Naive thymus-derived CD4-positive, alpha-beta T cell (primary cell): ENCODE data around the gene UGT3A1. TPM values are rescaled to one million over a fixed set of nuclear protein-coding genes. Genes with fewer than 3 reads are reported as not detected.

ENCODE experiments used
- ATAC-seq: fragments of 150-1000 bp; cut with Tn5 transposase; 2 replicates; pipeline ENCODE4 v1.10.0; 2021; ENCODE audit warnings: mild to moderate bottlenecking, moderate library complexity
- CTCF ChIA-PET: fragments of 350-600 bp; sonication (Branson Sonifier 250); formaldehyde crosslinking; loops from one replicate; lab custom pipeline; 2021; ENCODE audit warnings: antibody characterized with exemption; lab: Charles Lee
- POLR2A ChIA-PET: fragments of 350-600 bp; sonication (Branson Sonifier 250); formaldehyde crosslinking; loops from one replicate; lab custom pipeline; 2021; ENCODE audit warnings: antibody characterized with exemption, inconsistent platforms; lab: Charles Lee
- DNase-seq, 9 donors: peaks; one replicate each; pipeline versions ENCODE4 v3.0.0 to v3.0.0-alpha.2; 2020 to 2022; ENCODE audit warnings: mixed read lengths in 1 of 9
- H3K27ac ChIP-seq: one replicate; pipeline ENCODE4 v1.7.0; 2013; ENCODE audit warnings: mild to moderate bottlenecking, low read depth, low read length, moderate library complexity
- H3K27me3 ChIP-seq, 2 donors: one replicate each; pipeline ENCODE4 v1.7.0; 2013; ENCODE audit warnings: low read length in 2 of 2, mild to moderate bottlenecking in 2 of 2, moderate library complexity in 2 of 2; ENCODE audit not compliant: control insufficient read depth in 2 of 2, insufficient read depth in 2 of 2
- H3K36me3 ChIP-seq, 3 experiments: 1 replicate in 2 of 3; 2 replicates in 1 of 3; pipeline ENCODE4 v1.7.0; 2013; ENCODE audit warnings: low read length in 3 of 3, mild to moderate bottlenecking in 3 of 3, moderate library complexity in 1 of 3; ENCODE audit not compliant: insufficient read depth in 3 of 3, control insufficient read depth in 2 of 3
- H3K4me1 ChIP-seq, 2 donors: one replicate each; pipeline ENCODE4 v1.7.0; 2013; ENCODE audit warnings: low read length in 2 of 2, mild to moderate bottlenecking in 2 of 2, moderate library complexity in 1 of 2; ENCODE audit not compliant: control insufficient read depth in 2 of 2, insufficient read depth in 2 of 2
- H3K4me3 ChIP-seq: 2 replicates; pipeline ENCODE4 v1.7.0; 2013; ENCODE audit warnings: mild to moderate bottlenecking, low read length
- H3K9me3 ChIP-seq, 3 experiments: 1 replicate in 2 of 3; 2 replicates in 1 of 3; pipeline ENCODE4 v1.7.0; 2013; ENCODE audit warnings: low read length in 3 of 3; ENCODE audit not compliant: control insufficient read depth in 2 of 3
- H3K27ac Mint-ChIP-seq, 9 donors: one replicate each; pipeline ENCODE4 v1.8.0; 2020 to 2022; ENCODE audit warnings: mixed read lengths in 9 of 9, mild to moderate bottlenecking in 8 of 9, moderate library complexity in 5 of 9, inconsistent platforms in 2 of 9
- H3K27me3 Mint-ChIP-seq, 5 donors: one replicate each; pipeline ENCODE4 v1.8.0; 2021 to 2022; ENCODE audit warnings: mixed read lengths in 5 of 5, mild to moderate bottlenecking in 1 of 5
- H3K36me3 Mint-ChIP-seq, 5 donors: one replicate each; pipeline ENCODE4 v1.8.0; 2020 to 2022; ENCODE audit warnings: mixed read lengths in 5 of 5, mild to moderate bottlenecking in 3 of 5, inconsistent platforms in 1 of 5
- H3K4me1 Mint-ChIP-seq, 7 donors: one replicate each; pipeline ENCODE4 v1.8.0; 2020 to 2022; ENCODE audit warnings: mixed read lengths in 7 of 7, mild to moderate bottlenecking in 3 of 7, inconsistent platforms in 1 of 7
- H3K4me3 Mint-ChIP-seq, 10 donors: one replicate each; pipeline ENCODE4 v1.8.0; 2020 to 2022; ENCODE audit warnings: mild to moderate bottlenecking in 10 of 10, mixed read lengths in 10 of 10, moderate library complexity in 6 of 10, inconsistent platforms in 2 of 10
- H3K9me3 Mint-ChIP-seq, 11 donors: one replicate each; pipeline ENCODE4 v1.8.0; 2020 to 2022; ENCODE audit warnings: mixed read lengths in 11 of 11, mild to moderate bottlenecking in 4 of 11, inconsistent platforms in 1 of 11, moderate library complexity in 1 of 11
- intact Hi-C, 2 donors: fragments of 100-400 bp; cut with micrococcal nuclease; formaldehyde crosslinking; loops; one replicate each; pipeline ENCODE4 v1.15.1; 2023
- polyA plus RNA-seq, 2 donors: library from polyadenylated mRNA; unstranded; fragments of 300-500 nt; fragmentation: Illumina TruSeq; gene quantifications; one replicate each; pipeline ENCODE4 v1.2.3, GENCODE V29; 2021
- total RNA-seq, 6 experiments: library from RNA in 5 of 6; stranded (reverse) in 5 of 6; gene quantifications; 1 replicate in 5 of 6; 2 replicates in 1 of 6; pipeline ENCODE4 v1.2.3 and lab custom pipeline; 2021 to 2026

Gene UGT3A1
- total and polyA plus RNA-seq, 7 experiments from 2014 or later, result not detected

DNA sequence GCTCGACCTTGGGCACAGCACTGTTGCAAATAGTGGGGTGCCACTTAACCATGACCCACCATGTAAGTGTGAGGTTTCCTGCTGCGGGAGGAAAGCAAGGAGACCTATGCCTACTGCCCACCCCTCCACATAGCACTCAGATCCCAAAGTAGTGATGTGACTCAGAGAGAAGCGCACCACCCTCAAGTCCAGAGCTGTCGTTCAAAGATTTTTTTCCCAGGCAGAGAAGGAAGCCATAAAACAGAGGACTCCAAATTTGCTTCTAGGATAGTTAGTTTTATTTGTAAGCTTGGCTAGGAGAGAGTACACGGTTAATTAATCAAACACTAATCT lies 19.3 kb downstream of the UGT3A1 start:
- Mint-ChIP-seq H3K36me3 (peaks cover 0 to 4% (median 0%) of the 10 kb centered on the region in 5 donors), H3K27ac (no peak overlapping the region), H3K4me1 (no peaks in the 10 kb centered on the region), H3K4me3 (no peak overlapping the region), H3K9me3 (peaks cover 0 to 22% (median 10%) of the 10 kb centered on the region in 11 donors), H3K27me3 (peaks cover 3 to 38% (median 14%) of the 10 kb centered on the region in 5 donors)
- Histone ChIP-seq H3K27ac (no peak overlapping the region), H3K4me1 (no peaks in the 10 kb centered on the region), H3K36me3 (no peaks in the 10 kb centered on the region), H3K4me3 (no peak overlapping the region), H3K9me3 (no peaks in the 10 kb centered on the region), H3K27me3 (no peaks in the 10 kb centered on the region)
- ATAC-seq (no peak), DNase-seq (no peak)
- intact Hi-C loops, result no loop called here
- CTCF ChIA-PET, result no interaction called here
- POLR2A ChIA-PET, result no interaction called here

DNA sequence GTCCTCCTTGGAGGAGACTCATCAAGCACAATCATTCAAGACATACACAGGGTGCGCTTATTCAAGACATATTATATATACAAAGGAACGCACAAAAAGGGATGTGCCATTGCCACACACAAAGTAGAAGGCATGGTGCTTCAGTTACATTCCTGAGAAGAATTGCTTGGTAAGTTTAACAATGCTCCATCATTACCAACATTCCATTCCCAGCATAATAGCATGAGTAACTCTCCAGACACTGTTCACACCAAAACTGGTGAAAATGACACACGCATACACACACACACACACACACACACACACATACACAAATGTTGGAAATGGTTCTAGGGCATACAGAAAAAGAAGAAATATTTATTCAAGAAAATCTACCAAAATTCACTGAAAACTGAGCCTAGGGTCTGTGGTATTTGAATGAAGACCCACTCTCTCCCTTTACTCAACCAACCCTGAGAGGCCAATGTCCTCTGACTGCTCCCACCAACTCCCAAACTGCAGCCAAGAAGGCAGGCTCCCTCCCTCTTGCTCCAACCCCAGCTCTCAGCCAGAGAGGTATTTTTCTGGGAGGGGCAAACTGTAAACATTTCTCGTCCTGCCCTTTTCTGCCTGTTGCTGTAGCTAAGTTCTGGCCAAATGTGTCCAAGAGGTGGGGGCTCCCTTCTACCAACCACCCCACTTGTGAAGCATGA lies 19.9 kb downstream of the UGT3A1 start:
- H3K4me1 ChIP-seq, result no peaks in the 10 kb centered on the region
- no peaks in the 10 kb centered on the region for H3K4me1 Mint-ChIP-seq
- H3K4me3 Mint-ChIP-seq, result no peak overlapping the region
- DNase-seq (no peak), ATAC-seq (no peak)
- H3K27ac Mint-ChIP-seq, result no peak overlapping the region
- no peaks in the 10 kb centered on the region for H3K9me3 ChIP-seq
- H3K27me3 ChIP-seq, result no peaks in the 10 kb centered on the region
- POLR2A ChIA-PET, result no interaction called here
- H3K36me3 Mint-ChIP-seq, result peaks cover 0 to 4% (median 0%) of the 10 kb centered on the region in 5 donors
- no peaks in the 10 kb centered on the region for H3K36me3 ChIP-seq
- peaks cover 6 to 38% (median 17%) of the 10 kb centered on the region in 5 donors for H3K27me3 Mint-ChIP-seq
- CTCF ChIA-PET, result no interaction called here
- no peak overlapping the region for H3K4me3 ChIP-seq
- no peak overlapping the region for H3K27ac ChIP-seq
- peaks cover 0 to 22% (median 10%) of the 10 kb centered on the region in 11 donors for H3K9me3 Mint-ChIP-seq
- intact Hi-C loops, result no loop called here

DNA sequence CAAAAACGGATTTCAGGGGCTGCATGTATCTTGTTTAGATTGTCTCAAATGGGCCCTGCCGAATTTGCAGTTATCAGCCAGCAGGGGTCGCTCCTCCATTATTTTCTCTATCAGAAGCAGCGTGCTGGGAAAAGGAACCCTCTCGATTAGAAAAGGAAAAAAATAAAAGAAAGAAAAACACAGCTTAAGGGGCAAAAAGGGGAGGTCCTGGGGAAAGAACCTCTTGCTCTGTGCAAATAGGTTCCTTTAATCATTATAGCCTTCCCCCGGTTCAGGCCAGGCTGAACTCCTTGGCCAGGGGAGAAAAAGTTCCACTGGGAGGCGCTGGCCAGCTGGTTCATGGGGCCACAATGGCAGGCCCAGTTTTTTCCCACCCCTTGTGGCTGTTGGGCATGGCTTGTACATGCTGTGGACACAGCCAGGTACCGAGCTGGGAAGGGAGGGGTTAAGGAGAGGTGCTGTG lies 27.8 kb downstream of the UGT3A1 start:
- Mint-ChIP-seq H3K27ac (no peak overlapping the region), H3K36me3 (no peaks in the 10 kb centered on the region), H3K9me3 (peaks cover 0 to 17% (median 2%) of the 10 kb centered on the region in 11 donors), H3K27me3 (peaks cover 16 to 47% (median 25%) of the 10 kb centered on the region in 5 donors), H3K4me1 (no peaks in the 10 kb centered on the region), H3K4me3 (no peak overlapping the region)
- no peak overlapping the region for H3K27ac ChIP-seq
- H3K9me3 ChIP-seq, result no peaks in the 10 kb centered on the region
- ChIA-PET POLR2A (no interaction called here), CTCF (no interaction called here)
- ATAC-seq (no peak), DNase-seq (no peak)
- H3K36me3 ChIP-seq, result no peaks in the 10 kb centered on the region
- no peaks in the 10 kb centered on the region for H3K4me1 ChIP-seq
- H3K4me3 ChIP-seq, result no peak overlapping the region
- H3K27me3 ChIP-seq, result no peaks in the 10 kb centered on the region
- intact Hi-C loops, result no loop called here

DNA sequence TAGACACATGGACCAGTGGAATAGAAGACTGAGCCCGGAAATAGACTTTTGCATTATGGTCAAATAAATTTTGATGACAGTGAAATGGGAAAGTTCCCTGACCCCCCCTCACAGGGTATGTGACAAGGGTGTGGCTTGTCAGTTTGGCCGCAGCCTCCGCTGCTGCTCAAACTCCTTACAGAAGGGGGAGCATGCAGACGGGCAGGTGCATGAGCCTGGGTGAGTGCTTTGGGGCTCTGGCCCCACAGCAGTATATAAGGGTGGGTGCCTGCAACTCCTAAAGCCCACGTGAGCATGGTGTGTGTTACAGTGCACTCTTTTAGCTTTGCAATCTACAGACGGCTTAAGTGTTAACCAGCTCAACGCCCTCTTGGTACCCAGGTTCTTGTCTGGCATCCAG lies 30.9 kb downstream of the UGT3A1 start:
- H3K27me3 ChIP-seq, result no peaks in the 10 kb centered on the region
- DNase-seq, result no peak
- CTCF ChIA-PET, result no interaction called here
- H3K27ac ChIP-seq, result no peak overlapping the region
- H3K4me1 ChIP-seq, result no peaks in the 10 kb centered on the region
- H3K4me3 Mint-ChIP-seq, result no peak overlapping the region
- no peaks in the 10 kb centered on the region for H3K36me3 Mint-ChIP-seq
- no peak overlapping the region for H3K4me3 ChIP-seq
- POLR2A ChIA-PET, result no interaction called here
- peaks cover 0 to 32% (median 6%) of the 10 kb centered on the region in 11 donors for H3K9me3 Mint-ChIP-seq
- H3K9me3 ChIP-seq, result no peaks in the 10 kb centered on the region
- intact Hi-C loops, result no loop called here
- no peaks in the 10 kb centered on the region for H3K4me1 Mint-ChIP-seq
- no peak for ATAC-seq
- H3K27me3 Mint-ChIP-seq, result peaks cover 11 to 64% (median 35%) of the 10 kb centered on the region in 5 donors
- H3K36me3 ChIP-seq, result no peaks in the 10 kb centered on the region
- no peak overlapping the region for H3K27ac Mint-ChIP-seq

DNA sequence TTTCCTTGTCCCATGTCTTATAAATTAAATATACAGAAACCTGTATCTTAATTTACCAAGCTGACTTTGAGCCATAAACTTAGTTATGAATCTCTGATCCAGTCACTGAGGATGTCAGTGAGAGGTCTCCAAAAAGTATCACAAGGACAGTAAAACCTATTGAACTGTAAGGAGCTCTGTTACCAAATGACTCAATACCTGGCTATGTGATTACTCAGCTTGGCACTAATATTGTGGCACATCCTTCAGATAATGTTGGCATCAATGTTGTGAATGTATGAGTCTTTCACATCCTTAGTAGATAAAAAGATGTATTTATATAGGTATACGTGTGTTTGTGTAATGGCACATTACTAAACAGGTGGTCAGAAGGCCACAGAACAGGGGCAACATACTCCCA lies 34.8 kb downstream of the UGT3A1 start:
- DNase-seq (no peak), ATAC-seq (no peak)
- Histone ChIP-seq H3K4me1 (no peaks in the 10 kb centered on the region), H3K4me3 (no peak overlapping the region), H3K27ac (no peak overlapping the region), H3K36me3 (no peaks in the 10 kb centered on the region), H3K9me3 (no peaks in the 10 kb centered on the region), H3K27me3 (no peaks in the 10 kb centered on the region)
- CTCF ChIA-PET, result no interaction called here
- no peak overlapping the region for H3K27ac Mint-ChIP-seq
- H3K4me1 Mint-ChIP-seq, result peaks cover 0 to 10% (median 8%) of the 10 kb centered on the region in 7 donors
- intact Hi-C loops, result no loop called here
- no peak overlapping the region for H3K4me3 Mint-ChIP-seq
- H3K27me3 Mint-ChIP-seq, result peaks cover 43 to 76% (median 56%) of the 10 kb centered on the region in 5 donors
- H3K36me3 Mint-ChIP-seq, result no peaks in the 10 kb centered on the region
- POLR2A ChIA-PET, result no interaction called here
- peaks cover 0 to 16% (median 2%) of the 10 kb centered on the region in 11 donors for H3K9me3 Mint-ChIP-seq

DNA sequence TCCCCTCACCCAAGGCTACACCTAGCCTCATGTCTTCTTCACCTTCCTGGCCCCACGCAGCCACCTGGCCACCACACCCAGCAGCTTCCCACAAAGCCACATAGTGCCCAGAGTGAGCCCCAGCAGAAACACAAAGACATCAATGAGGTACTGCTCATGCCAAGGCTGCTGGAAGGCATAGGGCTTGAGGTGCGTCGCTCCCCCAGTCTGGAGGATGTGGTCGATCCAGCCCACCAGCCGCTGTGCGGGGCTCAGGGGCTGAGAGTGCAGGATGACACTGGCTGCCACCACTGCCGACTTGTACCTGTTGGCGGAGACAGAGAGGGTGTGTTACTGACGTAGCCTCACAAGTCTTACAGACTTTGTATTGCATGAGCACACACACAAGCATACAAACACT lies 37.0 kb downstream of the UGT3A1 start:
- Mint-ChIP-seq H3K36me3 (no peaks in the 10 kb centered on the region), H3K9me3 (peaks cover 0 to 16% (median 2%) of the 10 kb centered on the region in 11 donors), H3K27ac (no peak overlapping the region), H3K4me3 (peak overlapping the region in 2 of 10 donors; percentile 1 to 10), H3K27me3 (peaks cover 46 to 66% (median 55%) of the 10 kb centered on the region in 5 donors), H3K4me1 (peaks cover 0 to 10% (median 8%) of the 10 kb centered on the region in 7 donors)
- no peaks in the 10 kb centered on the region for H3K36me3 ChIP-seq
- ChIA-PET POLR2A (no interaction called here), CTCF (no interaction called here)
- H3K4me3 ChIP-seq, result no peak overlapping the region
- H3K27me3 ChIP-seq, result no peaks in the 10 kb centered on the region
- intact Hi-C loops, result no loop called here
- no peaks in the 10 kb centered on the region for H3K9me3 ChIP-seq
- peak in 6 of 9 donors; percentile 8 to 41 (median 26) for DNase-seq
- H3K27ac ChIP-seq, result no peak overlapping the region
- ATAC-seq, result peak; percentile 40
- no peaks in the 10 kb centered on the region for H3K4me1 ChIP-seq

DNA sequence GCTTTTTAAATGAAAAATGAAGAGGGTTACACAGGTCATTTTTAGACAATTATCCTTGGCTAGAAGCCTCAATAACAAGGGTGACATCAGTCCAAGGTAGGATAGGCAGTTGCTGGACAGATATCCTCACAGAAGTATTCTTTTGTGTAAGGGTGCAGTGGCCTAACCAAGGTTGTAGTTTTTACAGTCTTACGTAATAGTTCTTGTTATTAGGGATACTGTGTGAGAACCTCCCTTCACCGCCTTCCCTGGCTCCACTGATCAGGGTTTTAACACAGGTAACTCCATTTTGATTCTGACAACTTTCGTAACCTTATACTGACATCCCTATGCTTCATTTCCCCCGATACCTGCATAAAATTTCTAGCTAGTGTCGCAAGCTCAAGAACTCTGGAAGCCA lies 44.1 kb downstream of the UGT3A1 start:
- peaks cover 0 to 3% of the 10 kb centered on the region in 2 donors for H3K27me3 ChIP-seq
- intact Hi-C loops, result no loop called here
- Mint-ChIP-seq H3K27me3 (peaks cover 10 to 41% (median 33%) of the 10 kb centered on the region in 5 donors), H3K27ac (no peak overlapping the region), H3K4me3 (no peak overlapping the region), H3K9me3 (peaks cover 0 to 3% (median 0%) of the 10 kb centered on the region in 11 donors), H3K36me3 (no peaks in the 10 kb centered on the region), H3K4me1 (no peaks in the 10 kb centered on the region)
- H3K36me3 ChIP-seq, result no peaks in the 10 kb centered on the region
- ChIA-PET POLR2A (interaction anchor here (0.6 kb wide), 1 partner anchor 35 kb away, joined by 3 read pairs; no protein-coding TSS in a partner anchor), CTCF (no interaction called here)
- H3K4me3 ChIP-seq, result no peak overlapping the region
- no peaks in the 10 kb centered on the region for H3K4me1 ChIP-seq
- H3K27ac ChIP-seq, result no peak overlapping the region
- DNase-seq (no peak), ATAC-seq (no peak)
- H3K9me3 ChIP-seq, result no peaks in the 10 kb centered on the region
